Right atrium auricular region (tissue), 2 donors: ENCODE results near the gene AFF1. TPM values are rescaled to one million over a fixed set of nuclear protein-coding genes. Genes with fewer than 3 reads are reported as not detected.
"Not testable (repeated sequence)": the region's sequence is repeated elsewhere in the genome, so short reads cannot be mapped to it uniquely, and the experiment has no call there.

ENCODE experiments used
- DNase-seq: peaks from one replicate; pipeline ENCODE4 v3.0.0-alpha.2; 2019; ENCODE audit warnings: low spot score
- H3K27ac ChIP-seq, 2 donors: fragments of 200-600 bp; sonication (generic); 1 replicate in 1 of 2; 2 replicates in 1 of 2; pipeline ENCODE4 v1.5.1; 2016 to 2019
- H3K27me3 ChIP-seq, 2 donors: fragments of 200-600 bp; sonication (generic); one replicate each; pipeline versions ENCODE4 v1.5.1 to v1.6.0; 2017 to 2019
- H3K36me3 ChIP-seq: fragments of 200-600 bp; sonication (generic); one replicate; pipeline ENCODE4 v1.5.1; 2016
- H3K4me1 ChIP-seq, 2 donors: fragments of 200-600 bp; sonication (generic); one replicate each; pipeline versions ENCODE4 v1.5.1 to v1.6.0; 2017 to 2019
- H3K4me3 ChIP-seq, 2 donors: fragments of 200-600 bp; sonication (generic); 1 replicate in 1 of 2; 2 replicates in 1 of 2; pipeline ENCODE4 v1.5.1; 2017 to 2019; ENCODE audit warnings: mild to moderate bottlenecking in 1 of 2, moderate library complexity in 1 of 2
- H3K9me3 ChIP-seq, 2 donors: fragments of 200-600 bp; sonication (generic); one replicate each; pipeline ENCODE4 v1.5.1; 2019
- CTCF ChIP-seq, 2 donors: fragments of 200-600 bp; sonication (generic); IDR thresholded peaks; one replicate each; pipeline ENCODE4 v1.5.1; 2019; ENCODE audit warnings: antibody characterized with exemption in 2 of 2
- total RNA-seq, 2 donors: library from RNA; depleted of rRNA; stranded (reverse); fragments of >200 nt; gene quantifications; one replicate each; pipeline ENCODE4 v1.1.0, GENCODE V29; 2016

AFF1 gene
- total RNA-seq, 2 donors from 2014 or later: 59.2 to 73.5 TPM

DNA sequence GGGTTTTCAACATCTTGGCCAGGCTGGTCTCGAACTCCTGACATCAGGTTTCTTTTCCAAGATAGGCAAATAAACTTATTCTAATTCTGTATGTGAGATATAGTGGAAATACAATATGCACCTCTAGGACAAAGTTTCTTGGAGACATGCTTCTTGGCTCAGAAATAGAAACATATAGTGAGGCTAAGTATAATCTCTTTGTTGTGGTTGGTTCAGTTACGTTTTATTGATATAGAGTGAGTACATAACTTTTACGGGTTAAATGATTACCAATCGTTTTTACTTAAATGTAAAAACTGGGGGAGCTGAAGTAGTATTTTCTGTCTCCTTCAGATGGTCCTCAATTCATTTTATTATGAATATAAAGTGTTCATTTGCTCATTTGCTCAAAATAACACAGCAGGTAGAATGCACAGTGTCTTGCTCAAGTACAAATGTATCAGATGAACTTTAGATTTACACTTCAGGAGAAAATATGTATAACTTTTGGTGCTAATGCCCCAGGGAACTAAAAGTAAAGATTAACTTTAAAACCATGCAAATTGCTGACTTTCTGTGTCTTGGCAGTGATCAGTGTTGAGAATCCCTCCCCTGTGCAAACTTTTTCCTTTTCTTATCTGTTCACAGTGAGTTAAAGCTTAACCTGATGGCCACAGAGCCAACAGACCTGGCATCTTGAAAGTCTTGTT lies 77.6 kb downstream of the AFF1 start:
- H3K4me3 ChIP-seq: no peak overlapping the region
- DNase-seq: no peak
- H3K4me1 ChIP-seq: peaks cover 0 to 87% of the 10 kb centered on the region in 2 donors
- H3K27ac ChIP-seq: peak overlapping the region; percentile 80 to 97
- no peaks in the 10 kb centered on the region for H3K27me3 ChIP-seq
- H3K9me3 ChIP-seq: no peaks in the 10 kb centered on the region
- no peaks in the 10 kb centered on the region for H3K36me3 ChIP-seq
- TF ChIP-seq CTCF (IDR thresholded peaks at IDR 0.05): no peak

GRCh38 chr4:87012954-87013308 lies 78.1 kb downstream of the AFF1 start:
- not testable (repeated sequence) for H3K27me3 ChIP-seq, H3K4me3 ChIP-seq, DNase-seq, H3K36me3 ChIP-seq, H3K9me3 ChIP-seq
- peak overlapping the region; percentile 80 to 97 for H3K27ac ChIP-seq
- H3K4me1 ChIP-seq: peaks cover 0 to 92% of the 10 kb centered on the region in 2 donors

- H3K4me1 ChIP-seq: peaks cover 0 to 91% of the 10 kb centered on the region in 2 donors
- H3K27me3 ChIP-seq: no peaks in the 10 kb centered on the region
- no peak for DNase-seq
- peak overlapping the region; percentile 80 to 97 for H3K27ac ChIP-seq
- TF ChIP-seq CTCF (IDR thresholded peaks at IDR 0.05): no peak
- no peaks in the 10 kb centered on the region for H3K36me3 ChIP-seq
- peak overlapping the region in 1 of 2 donors; percentile 6 for H3K4me3 ChIP-seq
- no peaks in the 10 kb centered on the region for H3K9me3 ChIP-seq
These were observed 79.5 kb downstream of the AFF1 start for GRCh38 chr4:87014284-87014782.

DNA sequence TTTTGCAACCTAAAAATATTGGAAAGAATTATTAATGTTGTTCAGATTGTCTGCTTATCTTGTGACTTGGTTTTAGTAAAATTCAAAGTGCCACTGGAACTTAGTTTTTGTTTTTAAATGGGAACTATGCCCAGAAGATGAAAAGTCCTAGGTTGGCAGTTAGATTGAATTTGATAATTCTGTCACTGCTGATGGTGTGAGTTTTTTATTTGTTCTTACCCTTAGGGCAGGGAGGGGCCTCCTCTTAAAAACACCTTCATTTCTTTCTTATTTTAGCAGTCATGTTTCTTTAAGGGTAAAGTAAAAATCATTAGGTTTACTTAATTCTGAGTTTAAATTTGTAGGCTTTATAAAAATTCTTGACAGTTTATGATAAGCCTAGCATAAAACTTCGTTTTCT lies 80.6 kb downstream of the AFF1 start:
- Histone ChIP-seq H3K4me1 (peaks cover 0 to 87% of the 10 kb centered on the region in 2 donors), H3K27ac (peak overlapping the region; percentile 80 to 97), H3K4me3 (no peak overlapping the region), H3K36me3 (no peaks in the 10 kb centered on the region), H3K27me3 (no peaks in the 10 kb centered on the region), H3K9me3 (no peaks in the 10 kb centered on the region)
- TF ChIP-seq CTCF (IDR thresholded peaks at IDR 0.05): no peak
- no peak for DNase-seq

DNA sequence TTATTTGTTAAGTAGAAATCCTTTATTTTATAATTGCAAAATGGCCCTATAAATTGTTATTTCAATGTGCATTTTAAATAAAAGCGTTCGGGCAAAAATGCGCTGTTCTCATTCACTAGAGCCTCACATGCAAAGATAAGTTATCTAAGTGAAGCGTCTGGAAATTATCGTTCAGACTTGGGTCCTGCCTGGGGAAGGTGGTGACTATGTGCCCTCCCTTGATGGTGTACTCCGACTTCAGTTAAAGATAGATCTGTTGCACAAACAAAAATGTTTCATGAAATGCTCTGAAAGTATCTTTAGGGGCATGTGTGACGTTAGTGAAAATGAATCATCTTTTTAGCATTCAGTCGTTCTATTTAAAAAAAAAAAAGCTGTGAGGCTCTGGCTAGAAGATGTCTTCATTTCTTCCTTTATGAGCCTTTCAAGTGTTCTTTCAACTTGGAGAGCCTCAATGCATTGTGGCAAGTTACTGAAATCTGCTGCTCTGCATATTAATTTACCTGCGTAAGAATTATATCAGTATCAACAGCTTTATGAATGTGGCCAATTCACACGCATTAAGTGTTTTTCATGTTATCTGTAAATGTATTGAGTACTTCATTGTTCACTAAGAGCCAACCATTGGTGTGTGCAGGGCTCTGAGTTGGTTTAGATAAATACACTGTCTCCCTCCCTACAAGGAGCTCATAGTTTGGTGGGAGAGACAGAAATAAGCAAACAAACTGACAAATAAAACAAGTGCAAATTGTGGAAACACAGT lies 83.0 kb downstream of the AFF1 start:
- H3K27ac ChIP-seq: peak overlapping the region; percentile 2 to 59
- TF ChIP-seq CTCF (IDR thresholded peaks at IDR 0.05): no peak
- no peak for DNase-seq
- H3K9me3 ChIP-seq: no peaks in the 10 kb centered on the region
- H3K4me1 ChIP-seq: peaks cover 0 to 74% of the 10 kb centered on the region in 2 donors
- H3K4me3 ChIP-seq: no peak overlapping the region
- H3K36me3 ChIP-seq: no peaks in the 10 kb centered on the region
- H3K27me3 ChIP-seq: no peaks in the 10 kb centered on the region

- TF ChIP-seq CTCF (IDR thresholded peaks at IDR 0.05): no peak
- Histone ChIP-seq H3K27ac (peak overlapping the region; percentile 33 to 59), H3K9me3 (no peaks in the 10 kb centered on the region)
These were observed 83.9 kb downstream of the AFF1 start for GRCh38 chr4:87018753-87019152.

More at GRCh38 chr4:87018753-87019152, 83.9 kb downstream of the AFF1 start:
- H3K4me3 ChIP-seq: no peak overlapping the region
- no peak for DNase-seq
- peaks cover 0 to 75% of the 10 kb centered on the region in 2 donors for H3K4me1 ChIP-seq
- no peaks in the 10 kb centered on the region for H3K27me3 ChIP-seq
- H3K36me3 ChIP-seq: no peaks in the 10 kb centered on the region
